Bronchial epithelial cell (primary cell): ENCODE data around the gene AMIGO2. TPM values are rescaled to one million over a fixed set of nuclear protein-coding genes. Genes with fewer than 3 reads are reported as not detected.

ENCODE experiments used
- DNase-seq: peaks from one replicate; pipeline ENCODE4 v3.0.0-alpha.2; 2010; ENCODE audit warnings: low read depth
- FAIRE-seq: peaks from 2 replicates; lab custom pipeline; 2011; peaks lifted over from hg19 to GRCh38; lab: Jason Lieb, UNC
- H3K27me3 ChIP-seq: 2 replicates; pipeline ENCODE4 v1.5.1; 2011; ENCODE audit warnings: low read length; ENCODE audit not compliant: control insufficient read depth, insufficient read depth
- H3K36me3 ChIP-seq: 2 replicates; pipeline ENCODE4 v1.5.1; 2011; ENCODE audit warnings: low read length; ENCODE audit not compliant: control insufficient read depth, insufficient read depth
- H3K4me3 ChIP-seq: 2 replicates; pipeline ENCODE4 v1.5.1; 2011; ENCODE audit warnings: mild to moderate bottlenecking, low read depth, low read length, control low read depth
- total RNA-seq: library from RNA; depleted of rRNA; stranded (reverse); fragments of >200 nt; gene quantifications from 2 replicates; pipeline ENCODE4 v1.2.1, GENCODE V29; 2014
- TF ChIP-seq, protein P1 (sequence below): IDR thresholded peaks from 2 replicates; pipeline ENCODE4 v1.5.1; 2011; ENCODE audit warnings: mild to moderate bottlenecking, moderate library complexity, low read length, control low read depth, inconsistent platforms; ENCODE audit not compliant: insufficient read depth, severe bottlenecking

Gene AMIGO2
- total RNA-seq, 1 donor from 2014 or later: 61.1 TPM

DNA sequence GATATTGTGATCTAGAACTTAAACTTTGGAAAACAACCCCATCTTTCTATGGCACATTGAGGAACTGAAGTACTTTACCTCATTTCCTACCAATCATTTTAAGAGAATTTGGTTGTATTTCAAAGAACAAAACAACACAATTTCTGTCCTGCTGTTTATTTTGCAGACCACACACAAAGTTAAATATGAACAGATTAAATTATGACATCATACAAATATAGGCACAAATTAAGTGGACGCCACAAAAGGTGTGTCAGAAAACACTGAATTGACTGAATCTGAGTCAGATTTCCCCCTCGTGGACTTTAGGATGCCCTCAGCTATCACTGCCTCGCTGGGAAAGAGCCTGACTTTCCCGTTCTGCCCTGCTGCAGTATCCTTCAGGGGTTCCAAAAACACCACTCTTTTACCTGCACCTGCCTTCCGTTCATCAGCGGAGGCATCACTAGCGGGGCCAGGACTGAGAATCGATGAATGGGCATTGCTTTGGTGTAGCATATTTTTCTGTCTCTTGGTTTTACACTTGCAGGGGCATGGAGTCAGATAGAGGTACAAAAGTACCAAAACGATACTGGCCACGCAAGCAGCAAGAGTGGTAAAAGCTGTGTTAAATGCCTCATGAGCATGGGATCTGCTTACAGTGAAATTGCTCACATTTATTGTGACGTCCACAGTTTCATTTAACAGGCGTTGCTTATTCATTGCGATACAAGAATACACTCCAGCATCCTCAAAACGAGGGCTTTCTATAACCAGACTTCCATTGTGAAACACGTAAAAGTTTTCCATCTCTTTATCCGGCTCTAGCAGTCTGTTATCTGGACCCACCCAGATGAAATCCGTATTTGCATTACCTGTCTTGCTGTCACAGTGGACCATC lies 2.3 kb downstream of the AMIGO2 start:
- Histone ChIP-seq H3K27me3 (no peaks in the 10 kb centered on the region), H3K36me3 (no peaks in the 10 kb centered on the region), H3K4me3 (peak overlapping the region; percentile 1)
- TF ChIP-seq, protein P1, sequence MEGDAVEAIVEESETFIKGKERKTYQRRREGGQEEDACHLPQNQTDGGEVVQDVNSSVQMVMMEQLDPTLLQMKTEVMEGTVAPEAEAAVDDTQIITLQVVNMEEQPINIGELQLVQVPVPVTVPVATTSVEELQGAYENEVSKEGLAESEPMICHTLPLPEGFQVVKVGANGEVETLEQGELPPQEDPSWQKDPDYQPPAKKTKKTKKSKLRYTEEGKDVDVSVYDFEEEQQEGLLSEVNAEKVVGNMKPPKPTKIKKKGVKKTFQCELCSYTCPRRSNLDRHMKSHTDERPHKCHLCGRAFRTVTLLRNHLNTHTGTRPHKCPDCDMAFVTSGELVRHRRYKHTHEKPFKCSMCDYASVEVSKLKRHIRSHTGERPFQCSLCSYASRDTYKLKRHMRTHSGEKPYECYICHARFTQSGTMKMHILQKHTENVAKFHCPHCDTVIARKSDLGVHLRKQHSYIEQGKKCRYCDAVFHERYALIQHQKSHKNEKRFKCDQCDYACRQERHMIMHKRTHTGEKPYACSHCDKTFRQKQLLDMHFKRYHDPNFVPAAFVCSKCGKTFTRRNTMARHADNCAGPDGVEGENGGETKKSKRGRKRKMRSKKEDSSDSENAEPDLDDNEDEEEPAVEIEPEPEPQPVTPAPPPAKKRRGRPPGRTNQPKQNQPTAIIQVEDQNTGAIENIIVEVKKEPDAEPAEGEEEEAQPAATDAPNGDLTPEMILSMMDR: no peak
- FAIRE-seq (no peak), DNase-seq (no peak)

GRCh38 chr12:47075192-47076084 lies 4.3 kb downstream of the AMIGO2 start:
- FAIRE-seq (peak; percentile 52), DNase-seq (no peak)
- Histone ChIP-seq H3K4me3 (no peak overlapping the region), H3K27me3 (no peaks in the 10 kb centered on the region), H3K36me3 (no peaks in the 10 kb centered on the region)
- TF ChIP-seq, protein P1: no peak

DNA sequence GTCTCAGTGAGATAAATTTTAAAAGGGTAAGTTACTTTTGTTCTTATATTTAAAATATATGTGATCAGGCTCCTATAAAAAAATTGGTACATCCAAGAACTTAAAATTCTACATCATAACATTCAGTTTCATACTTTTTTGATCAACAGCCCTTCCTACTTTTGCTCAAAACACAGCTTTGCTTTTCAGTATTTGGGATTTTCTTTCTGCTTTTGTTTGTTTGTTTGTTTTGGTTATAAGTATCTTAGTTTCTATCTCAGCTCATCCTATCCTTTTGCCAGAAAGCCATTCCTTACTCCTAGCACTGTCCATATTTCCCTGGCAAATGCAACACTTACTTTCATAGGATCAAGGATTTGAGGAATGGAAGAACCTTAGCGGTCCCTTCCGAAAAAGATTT lies 5.0 kb downstream of the AMIGO2 start:
- H3K36me3 ChIP-seq: no peaks in the 10 kb centered on the region
- TF ChIP-seq, protein P1: no peak
- H3K4me3 ChIP-seq: no peak overlapping the region
- DNase-seq: no peak
- no peak for FAIRE-seq
- H3K27me3 ChIP-seq: no peaks in the 10 kb centered on the region

- FAIRE-seq: no peak
- no peak for DNase-seq
- Histone ChIP-seq H3K27me3 (no peaks in the 10 kb centered on the region), H3K36me3 (no peaks in the 10 kb centered on the region), H3K4me3 (no peak overlapping the region)
- TF ChIP-seq, protein P1: no peak
These were observed 5.8 kb downstream of the AMIGO2 start for GRCh38 chr12:47073951-47074350.

- Histone ChIP-seq H3K36me3 (no peaks in the 10 kb centered on the region), H3K27me3 (no peaks in the 10 kb centered on the region), H3K4me3 (no peak overlapping the region)
- no peak for DNase-seq
- FAIRE-seq: no peak
- TF ChIP-seq, protein P1: peak; percentile 51
These were observed 8.4 kb downstream of the AMIGO2 start for GRCh38 chr12:47071241-47071852.
